H1 (cell line): Measurements from ENCODE around the gene RPS5. TPM values are rescaled to one million over a fixed set of nuclear protein-coding genes. Genes with fewer than 3 reads are reported as not detected.

ENCODE experiments used
- ASH2L ChIP-seq: fragments of 200-600, 300-600 bp; sonication (generic); IDR thresholded peaks from one replicate; pipeline ENCODE4 v1.7.1; 2017; ENCODE audit warnings: low read length
- BACH1 ChIP-seq: IDR thresholded peaks from 2 replicates; pipeline ENCODE4 v1.6.1; 2012; ENCODE audit warnings: low read length, improper control_type of control experiment
- EP300 ChIP-seq, 2 experiments: IDR thresholded peaks; 1 replicate in 1 of 2; 2 replicates in 1 of 2; pipeline ENCODE4 v1.6.1; 2011 to 2012; ENCODE audit warnings: low read depth in 2 of 2, low read length in 2 of 2, mild to moderate bottlenecking in 2 of 2, borderline replicate concordance in 1 of 2, inconsistent platforms in 1 of 2, moderate library complexity in 1 of 2
- FOSL1 ChIP-seq: IDR thresholded peaks from 2 replicates; pipeline ENCODE4 v1.6.1; 2011; ENCODE audit warnings: mild to moderate bottlenecking, low read depth, low read length, moderate library complexity; ENCODE audit not compliant: insufficient read depth
- HDAC6 ChIP-seq: IDR thresholded peaks from one replicate; pipeline ENCODE4 v1.7.1; 2012; ENCODE audit warnings: low read depth, mild to moderate bottlenecking, inconsistent platforms, low read length, moderate library complexity
- JUND ChIP-seq: IDR thresholded peaks from 2 replicates; pipeline ENCODE4 v1.6.1; 2011; ENCODE audit warnings: mild to moderate bottlenecking, improper control_type of control experiment, low read length
- PHF8 ChIP-seq: fragments of 200-600 bp; sonication (generic); conservative IDR thresholded peaks from 2 replicates; pipeline ENCODE4 v1.7.1; 2012; ENCODE audit warnings: low read depth, mild to moderate bottlenecking, inconsistent platforms, low read length, moderate library complexity
- RAD21 ChIP-seq, 2 experiments: IDR thresholded peaks in 1 of 2; conservative IDR thresholded peaks in 1 of 2; 2 replicates each; pipeline ENCODE4 v1.6.1; 2011; ENCODE audit warnings: low read depth in 2 of 2, low read length in 2 of 2, improper control_type of control experiment in 1 of 2, inconsistent platforms in 1 of 2, mild to moderate bottlenecking in 1 of 2, moderate library complexity in 1 of 2
- RNF2 ChIP-seq: fragments of 200-900, 300-1000 bp; sonication (generic); IDR thresholded peaks from 2 replicates; pipeline ENCODE4 v1.7.1; 2016; ENCODE audit warnings: borderline replicate concordance, low read depth, mild to moderate bottlenecking, antibody characterized with exemption, low read length; ENCODE audit not compliant: poor library complexity, severe bottlenecking; ENCODE audit errors: missing control alignments
- SAP30 ChIP-seq: fragments of 300-600 bp; sonication (generic); IDR thresholded peaks from 2 replicates; pipeline ENCODE4 v1.7.1; 2012; ENCODE audit warnings: low read length, moderate library complexity, mild to moderate bottlenecking, inconsistent platforms; ENCODE audit not compliant: insufficient read depth, insufficient replicate concordance
- SIN3A ChIP-seq, 2 experiments: IDR thresholded peaks in 1 of 2; conservative IDR thresholded peaks in 1 of 2; 2 replicates each; pipeline ENCODE4 v1.6.1; 2011 to 2012; ENCODE audit warnings: low read length in 2 of 2, improper control_type of control experiment in 1 of 2, low read depth in 1 of 2, mild to moderate bottlenecking in 1 of 2
- ZNF274 ChIP-seq: IDR thresholded peaks from 2 replicates; pipeline ENCODE4 v1.7.0; 2012; ENCODE audit warnings: low read length, borderline replicate concordance; ENCODE audit errors: extremely low read depth
- polyA plus RNA-seq, 7 experiments: library from polyadenylated mRNA; depleted of rRNA in 3 of 7; stranded (reverse) in 5 of 7; unstranded in 2 of 7; fragments of >200 nt in 5 of 7; fragments of 200-250 nt in 2 of 7; gene quantifications; 1 replicate in 5 of 7; 2 replicates in 1 of 7; 4 replicates in 1 of 7; pipeline versions ENCODE4 v1.2.1 to v1.2.3, GENCODE V29; 2011 to 2013; ENCODE audit warnings: missing spikeins in 2 of 7, mixed read lengths in 2 of 7
- total RNA-seq: library from RNA; stranded (reverse); fragmentation: NEBNext Ultra II Directional; extraction: Animal tissue kit (Norgen Biotek cat#: 25700); gene quantifications from 2 replicates; pipeline ENCODE4 v1.2.1, GENCODE V29; 2021

Gene RPS5
- total and polyA plus RNA-seq, 2 of the 8 experiments (the other 6 are each of a cell fraction or from before 2014, with no cell fraction given) = 1,557 to 5,731 TPM

DNA sequence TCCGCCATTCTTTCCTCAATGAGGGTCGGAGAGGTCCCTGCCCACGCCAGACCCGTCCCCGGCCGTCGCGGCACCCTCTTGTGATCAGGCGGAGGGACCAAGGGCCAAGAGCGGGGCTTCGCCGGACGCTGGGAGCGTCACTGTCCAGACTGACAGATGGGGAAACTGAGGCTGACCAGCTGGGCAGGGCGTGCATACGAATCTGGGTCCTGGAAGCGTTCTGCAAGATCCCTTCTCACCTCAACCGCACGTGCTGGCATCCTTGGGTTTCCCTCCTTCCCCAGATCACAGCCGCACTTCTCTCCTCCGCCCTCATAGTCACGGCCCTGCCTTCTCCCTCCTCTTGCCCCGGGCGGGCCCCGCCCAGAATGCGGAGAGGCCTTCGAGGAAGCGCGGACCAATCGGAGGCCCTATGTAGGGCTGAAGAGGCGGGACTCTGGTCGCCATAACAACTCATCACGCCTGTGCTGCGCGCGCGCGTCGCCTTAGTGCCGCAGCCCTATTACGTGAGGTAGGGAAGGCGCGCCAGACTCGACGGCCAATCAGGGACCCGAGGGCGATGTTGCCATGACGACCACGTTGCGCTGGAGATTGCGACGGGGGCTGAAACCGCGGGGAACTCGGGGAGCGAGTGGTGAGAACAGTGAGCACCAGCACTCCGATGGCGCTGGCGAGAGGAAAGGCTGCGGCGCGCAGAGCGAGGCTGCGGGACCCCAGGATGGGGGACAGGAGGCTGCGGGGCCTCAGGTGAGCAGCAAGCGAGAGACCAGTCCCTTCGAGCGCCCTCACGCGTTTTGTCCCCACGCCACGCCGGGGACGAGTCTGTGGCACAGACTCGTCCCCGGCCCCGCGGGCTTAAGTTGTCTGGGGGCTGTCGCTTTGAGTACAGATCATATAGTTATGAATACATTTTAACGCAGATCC, 14.1 kb downstream of the RPS5 start (continued):
- TF ChIP-seq PHF8 (peak; percentile 67), BACH1 (peak; percentile 47; the same call in 1 of the 2 replicates), SAP30 (no peak), EP300 (IDR thresholded peaks at IDR 0.05; ENCODE audit: borderline replicate concordance in 1 of 2, low read depth in 2 of 2, low read length in 2 of 2) (no peak), RNF2 (no peak), SIN3A (conservative IDR thresholded peaks at IDR 0.05 in 1 of 2, IDR thresholded peaks at IDR 0.05 in 1 of 2; ENCODE audit: low read depth in 1 of 2, low read length in 2 of 2) (peak in 1 of 2 experiments; percentile 93; a peak in 2 of 4 replicates), FOSL1 (no peak), HDAC6 (no peak), ZNF274 (no peak), ASH2L (peak; percentile 20), RAD21 (IDR thresholded peaks at IDR 0.05 in 1 of 2, conservative IDR thresholded peaks at IDR 0.05 in 1 of 2; ENCODE audit: low read depth in 2 of 2, low read length in 2 of 2) (no peak), JUND (no peak)
